GM21367 (cell line): ENCODE measurements around the gene CLCN2.

Source experiments
- ATAC-seq: cut with Tn5 transposase; IDR thresholded peaks from one replicate; pipeline ENCODE4 v1.9.1; 2021; ENCODE audit not compliant: unreplicated experiment

The CLCN2 gene

DNA sequence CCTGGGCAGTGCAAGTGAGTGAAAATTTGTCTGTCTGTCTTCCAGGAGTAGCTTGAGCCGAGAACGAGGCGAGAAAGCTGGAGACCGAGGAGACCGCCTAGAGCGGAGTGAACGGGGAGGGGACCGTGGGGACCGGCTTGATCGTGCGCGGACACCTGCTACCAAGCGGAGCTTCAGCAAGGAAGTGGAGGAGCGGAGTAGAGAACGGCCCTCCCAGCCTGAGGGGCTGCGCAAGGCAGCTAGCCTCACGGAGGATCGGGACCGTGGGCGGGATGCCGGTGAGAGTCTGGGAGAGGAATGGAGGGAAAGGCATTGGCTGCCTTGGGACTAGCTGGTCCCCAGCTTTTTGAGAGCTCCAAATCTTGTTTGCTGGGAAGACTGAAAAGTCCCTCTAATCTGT lies 34.2 kb downstream of the CLCN2 start:
- no peak for ATAC-seq

DNA sequence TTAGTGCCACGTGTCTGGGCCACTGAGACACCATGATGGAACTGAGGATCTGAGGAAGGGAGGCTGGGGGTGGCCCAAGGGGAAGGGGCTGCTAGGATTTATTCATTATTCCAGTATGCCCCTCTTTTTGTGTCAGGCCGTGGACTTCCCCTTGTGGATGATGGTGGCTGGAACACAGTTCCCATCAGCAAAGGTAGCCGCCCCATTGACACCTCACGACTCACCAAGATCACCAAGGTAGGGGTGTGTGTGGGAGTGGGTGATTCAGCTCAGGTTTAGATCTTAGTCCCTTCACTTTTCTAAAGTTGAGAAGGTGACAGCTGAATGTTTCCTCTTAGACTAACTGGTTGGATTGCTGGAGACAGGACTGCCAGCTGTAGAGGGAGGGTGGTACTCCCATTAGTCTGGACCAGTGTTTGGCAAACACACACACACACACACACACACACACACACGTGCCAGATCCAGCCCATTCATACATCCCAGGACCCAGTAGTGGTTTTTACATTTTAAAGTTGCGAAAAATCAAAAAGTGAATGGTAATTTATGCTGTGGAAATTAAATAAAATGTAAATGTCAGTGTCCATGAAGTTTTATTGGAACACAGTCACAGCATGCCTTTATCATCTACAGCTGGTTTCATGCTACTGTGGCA lies 35.6 kb downstream of the CLCN2 start:
- no peak for ATAC-seq

DNA sequence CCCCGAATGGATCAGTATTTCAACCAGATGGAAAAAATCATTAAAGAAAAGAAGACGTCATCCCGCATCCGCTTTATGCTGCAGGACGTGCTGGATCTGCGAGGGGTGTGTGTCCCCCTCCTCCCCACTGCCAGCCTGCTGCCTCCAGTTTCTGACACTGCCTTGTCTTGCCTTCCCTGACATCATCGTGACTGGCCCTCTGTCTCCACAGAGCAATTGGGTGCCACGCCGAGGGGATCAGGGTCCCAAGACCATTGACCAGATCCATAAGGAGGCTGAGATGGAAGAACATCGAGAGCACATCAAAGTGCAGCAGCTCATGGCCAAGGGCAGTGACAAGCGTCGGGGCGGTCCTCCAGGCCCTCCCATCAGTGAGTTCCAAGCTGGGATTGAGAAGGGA lies 36.1 kb downstream of the CLCN2 start:
- no peak for ATAC-seq

DNA sequence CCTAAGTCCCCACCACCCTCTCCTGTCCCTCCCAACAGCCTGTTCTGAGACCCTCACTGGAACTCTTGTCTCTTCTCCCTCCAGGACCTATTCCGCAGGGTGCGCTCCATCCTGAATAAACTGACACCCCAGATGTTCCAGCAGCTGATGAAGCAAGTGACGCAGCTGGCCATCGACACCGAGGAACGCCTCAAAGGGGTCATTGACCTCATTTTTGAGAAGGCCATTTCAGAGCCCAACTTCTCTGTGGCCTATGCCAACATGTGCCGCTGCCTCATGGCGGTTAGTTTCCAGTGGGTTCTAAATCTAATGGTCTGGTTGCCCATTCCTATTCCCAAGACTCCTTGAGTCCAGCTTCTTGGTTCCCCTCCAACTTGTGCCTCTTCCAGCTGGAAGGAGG lies 37.7 kb downstream of the CLCN2 start:
- no peak for ATAC-seq

DNA sequence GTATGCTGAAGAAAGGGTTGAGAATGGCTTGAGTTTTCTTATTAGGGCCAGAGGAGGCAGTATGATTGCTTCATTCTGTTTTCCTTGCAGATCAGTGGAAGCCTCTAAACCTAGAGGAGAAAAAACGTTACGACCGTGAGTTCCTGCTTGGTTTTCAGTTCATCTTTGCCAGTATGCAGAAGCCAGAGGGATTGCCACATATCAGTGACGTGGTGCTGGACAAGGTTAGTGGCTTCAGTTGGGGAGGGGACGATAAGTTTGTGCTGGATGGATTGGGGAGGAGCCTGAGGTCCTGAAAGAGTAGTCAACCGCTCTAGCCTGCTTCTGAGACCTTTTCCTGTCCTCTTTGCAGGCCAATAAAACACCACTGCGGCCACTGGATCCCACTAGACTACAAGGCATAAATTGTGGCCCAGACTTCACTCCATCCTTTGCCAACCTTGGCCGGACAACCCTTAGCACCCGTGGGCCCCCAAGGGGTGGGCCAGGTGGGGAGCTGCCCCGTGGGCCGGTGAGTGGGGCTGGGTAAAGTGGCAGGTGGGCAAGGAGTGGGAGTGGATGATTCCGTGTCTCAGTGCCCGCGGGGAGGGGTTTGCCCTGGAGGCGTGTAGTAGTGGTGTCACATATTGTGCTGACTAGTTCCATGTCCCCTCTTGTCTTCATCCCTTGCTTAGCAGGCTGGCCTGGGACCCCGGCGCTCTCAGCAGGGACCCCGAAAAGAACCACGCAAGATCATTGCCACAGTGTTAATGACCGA lies 38.5 kb downstream of the CLCN2 start:
- no peak for ATAC-seq

DNA sequence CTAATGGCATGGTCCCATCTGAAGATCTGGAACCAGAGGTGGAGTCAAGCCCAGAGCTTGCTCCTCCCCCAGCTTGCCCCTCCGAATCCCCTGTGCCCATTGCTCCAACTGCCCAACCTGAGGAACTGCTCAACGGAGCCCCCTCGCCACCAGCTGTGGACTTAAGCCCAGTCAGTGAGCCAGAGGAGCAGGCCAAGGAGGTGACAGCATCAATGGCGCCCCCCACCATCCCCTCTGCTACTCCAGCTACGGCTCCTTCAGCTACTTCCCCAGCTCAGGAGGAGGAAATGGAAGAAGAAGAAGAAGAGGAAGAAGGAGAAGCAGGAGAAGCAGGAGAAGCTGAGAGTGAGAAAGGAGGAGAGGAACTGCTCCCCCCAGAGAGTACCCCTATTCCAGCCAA lies 39.7 kb downstream of the CLCN2 start:
- ATAC-seq: no peak

DNA sequence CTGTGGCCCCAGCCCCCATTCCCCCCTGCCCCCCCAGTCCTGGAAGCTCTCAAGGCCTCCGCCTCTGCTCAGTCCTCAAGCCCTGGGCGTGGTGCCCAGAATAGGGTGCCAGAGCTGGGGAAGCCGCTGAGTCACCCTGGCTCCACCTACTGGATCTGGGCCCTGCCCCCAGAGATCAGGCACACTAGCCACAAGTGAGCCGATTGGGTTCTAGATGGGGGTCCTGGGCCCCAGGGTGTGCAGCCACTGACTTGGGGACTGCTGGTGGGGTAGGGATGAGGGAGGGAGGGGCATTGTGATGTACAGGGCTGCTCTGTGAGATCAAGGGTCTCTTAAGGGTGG lies 41.3 kb downstream of the CLCN2 start:
- ATAC-seq: no peak

DNA sequence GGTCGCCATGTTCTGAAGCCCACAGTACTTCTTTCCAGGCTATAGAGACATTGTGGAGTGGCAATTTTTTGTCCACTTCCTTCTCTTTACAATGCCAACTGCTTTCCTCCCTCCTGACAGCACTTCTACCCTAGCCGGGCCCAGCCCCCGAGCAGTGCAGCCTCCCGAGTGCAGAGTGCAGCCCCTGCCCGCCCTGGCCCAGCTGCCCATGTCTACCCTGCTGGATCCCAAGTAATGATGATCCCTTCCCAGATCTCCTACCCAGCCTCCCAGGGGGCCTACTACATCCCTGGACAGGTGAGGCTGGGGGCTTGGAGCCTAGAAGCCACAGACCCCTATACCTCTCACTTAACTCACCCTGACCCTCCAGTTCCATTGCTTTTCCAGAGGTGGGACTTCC lies 44.2 kb downstream of the CLCN2 start:
- ATAC-seq: no peak

DNA sequence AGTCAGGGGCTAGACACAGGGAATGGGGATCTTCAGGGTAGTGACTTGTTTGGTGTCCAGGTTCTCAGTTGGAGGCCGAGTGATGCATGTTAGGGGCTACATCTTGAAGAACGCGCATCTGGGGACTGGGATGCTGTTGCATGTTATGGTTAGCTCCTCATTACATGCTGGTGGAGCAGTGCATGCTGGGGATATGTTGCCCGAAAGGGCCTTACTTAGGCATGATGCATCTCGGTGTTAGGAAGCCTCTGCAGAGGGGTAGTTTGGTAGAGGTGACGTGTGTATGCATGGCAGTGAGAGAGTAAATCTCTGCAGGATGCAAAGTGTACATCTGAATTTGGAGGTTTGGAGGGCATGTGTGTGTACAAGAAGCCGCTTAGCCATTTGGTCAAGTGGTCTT lies 44.6 kb downstream of the CLCN2 start:
- ATAC-seq: no peak

DNA sequence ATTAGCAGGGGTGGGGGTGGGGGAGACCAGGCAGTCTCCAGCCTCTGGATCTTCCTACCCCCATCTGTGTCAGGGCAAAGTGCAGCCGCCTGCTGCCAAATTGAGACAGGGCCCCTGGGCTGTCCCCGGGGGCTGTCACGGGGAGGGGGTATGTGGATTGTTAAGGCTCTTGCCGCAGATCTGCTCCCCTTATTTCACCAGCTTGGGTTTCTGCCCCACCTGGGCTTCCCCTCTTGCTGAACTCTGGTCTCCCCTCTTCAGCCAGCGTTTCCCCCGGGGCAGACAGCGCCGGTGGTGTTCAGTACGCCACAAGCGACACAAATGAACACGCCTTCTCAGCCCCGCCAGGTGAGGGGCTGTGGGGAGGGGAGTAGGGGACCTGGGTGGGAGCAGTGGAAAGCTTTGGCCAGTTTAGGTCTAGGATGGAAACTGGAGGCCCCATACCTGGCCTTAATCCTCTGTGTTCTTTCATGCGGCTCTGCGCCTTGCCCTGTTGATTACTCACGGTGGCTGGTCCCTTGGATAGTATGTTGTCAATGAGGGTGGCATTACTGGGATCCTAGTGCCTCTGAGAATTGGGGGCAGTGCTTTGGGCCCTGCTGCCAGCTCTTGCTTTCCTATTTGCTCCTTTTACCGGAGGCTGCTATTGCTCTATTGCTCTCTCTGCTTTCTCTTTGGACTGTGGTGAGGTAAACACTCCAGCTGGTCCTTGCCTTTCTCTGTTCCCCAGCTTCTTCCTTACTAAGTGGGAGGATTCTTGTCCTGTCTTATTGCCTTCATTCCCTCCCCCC lies 45.3 kb downstream of the CLCN2 start:
- ATAC-seq: no peak

DNA sequence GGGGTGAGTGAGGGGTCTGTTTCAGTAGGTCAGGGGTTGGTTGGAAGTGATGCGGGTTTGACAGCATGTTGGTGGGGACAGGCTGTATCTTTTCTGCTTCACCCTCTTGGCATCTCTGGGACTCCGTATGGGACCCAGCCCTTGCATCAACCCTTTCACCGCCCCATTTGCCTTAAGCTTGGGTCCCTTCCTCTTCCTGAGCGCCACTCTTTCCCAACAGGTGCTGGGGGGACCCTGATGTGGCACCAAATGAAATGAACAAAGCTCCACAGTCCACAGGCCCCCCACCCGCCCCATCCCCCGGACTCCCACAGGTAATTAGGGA lies 45.9 kb downstream of the CLCN2 start:
- no peak for ATAC-seq

DNA sequence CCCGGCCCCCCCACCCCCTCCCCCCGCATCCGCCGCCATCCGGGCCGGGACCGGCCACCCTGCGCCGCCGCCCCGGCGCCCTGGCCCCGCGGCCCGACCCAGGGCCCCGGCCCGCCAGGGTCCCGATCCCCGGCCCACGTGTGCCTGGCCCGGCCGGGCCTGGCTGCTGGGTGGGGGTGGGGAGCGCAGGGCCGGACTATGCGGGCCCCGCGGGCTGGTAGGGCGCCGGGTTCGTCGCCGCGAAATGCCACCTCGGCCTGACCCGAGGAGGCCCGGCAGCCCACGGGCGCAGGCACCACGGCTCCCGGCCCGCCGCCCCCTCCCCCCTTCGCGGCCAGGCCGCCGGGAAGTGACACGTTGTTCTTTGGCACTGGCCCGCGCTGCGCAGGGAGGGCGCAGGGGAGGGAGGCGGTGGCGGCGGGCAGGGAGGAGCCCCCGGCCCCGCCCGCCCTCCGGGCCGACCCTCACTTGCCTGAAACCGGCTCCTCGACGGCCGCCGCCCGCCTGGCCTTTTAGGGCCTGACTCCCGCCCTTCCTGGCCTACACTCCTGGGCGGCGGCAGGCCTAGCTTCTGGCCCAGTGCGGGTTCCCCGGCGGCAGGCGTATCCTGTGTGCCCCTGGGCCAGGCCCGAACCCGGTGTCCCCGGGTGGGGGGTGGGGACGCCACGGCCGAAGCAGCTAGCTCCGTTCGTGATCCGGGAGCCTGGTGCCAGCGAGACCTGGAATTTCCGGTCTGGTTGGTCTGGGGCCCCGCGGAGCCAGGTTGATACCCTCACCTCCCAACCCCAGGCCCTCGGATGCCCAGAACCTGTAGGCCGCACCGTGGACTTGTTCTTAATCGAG lies 46.5 kb downstream of the CLCN2 start:
- ATAC-seq: peak; percentile 27

DNA sequence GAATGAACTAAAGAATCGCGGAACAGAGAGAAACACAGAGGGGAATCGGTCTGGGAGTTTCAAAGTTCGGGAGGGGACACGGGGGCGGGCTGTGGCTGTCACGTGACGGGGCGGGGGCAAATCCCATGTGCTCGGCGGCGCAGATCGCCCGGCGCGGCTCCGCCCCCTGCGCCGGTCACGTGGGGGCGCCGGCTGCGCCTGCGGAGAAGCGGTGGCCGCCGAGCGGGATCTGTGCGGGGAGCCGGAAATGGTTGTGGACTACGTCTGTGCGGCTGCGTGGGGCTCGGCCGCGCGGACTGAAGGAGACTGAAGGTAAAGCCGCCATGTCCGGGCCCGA lies 47.1 kb downstream of the CLCN2 start, which contains the start of gene EIF4G1:
EIF4G1 (plus strand) TSS at position 244 of the 337 bp plus-strand sequence. CDS start 1,191 bp downstream, outside the sequence.
- peak; percentile 80 for ATAC-seq

DNA sequence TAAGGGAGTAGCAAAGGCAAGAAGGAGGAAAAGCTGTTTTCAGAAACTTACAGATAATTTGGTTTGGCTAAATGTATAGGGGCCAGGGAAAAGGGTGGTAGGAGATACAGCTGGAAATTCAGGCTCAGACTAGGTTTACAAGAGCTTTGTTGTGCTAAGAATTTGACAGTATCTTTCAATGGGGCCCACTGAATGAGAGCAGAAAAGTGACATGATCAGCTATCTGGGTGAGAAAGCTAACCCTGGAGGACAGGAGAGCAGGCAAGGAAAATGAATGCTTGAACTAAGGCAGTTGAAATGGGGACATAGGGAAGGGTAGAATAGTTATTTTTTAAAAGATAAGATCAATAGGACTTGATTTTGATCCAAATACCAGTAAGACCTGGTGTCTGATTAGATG lies 49.8 kb downstream of the CLCN2 start:
- ATAC-seq: no peak

DNA sequence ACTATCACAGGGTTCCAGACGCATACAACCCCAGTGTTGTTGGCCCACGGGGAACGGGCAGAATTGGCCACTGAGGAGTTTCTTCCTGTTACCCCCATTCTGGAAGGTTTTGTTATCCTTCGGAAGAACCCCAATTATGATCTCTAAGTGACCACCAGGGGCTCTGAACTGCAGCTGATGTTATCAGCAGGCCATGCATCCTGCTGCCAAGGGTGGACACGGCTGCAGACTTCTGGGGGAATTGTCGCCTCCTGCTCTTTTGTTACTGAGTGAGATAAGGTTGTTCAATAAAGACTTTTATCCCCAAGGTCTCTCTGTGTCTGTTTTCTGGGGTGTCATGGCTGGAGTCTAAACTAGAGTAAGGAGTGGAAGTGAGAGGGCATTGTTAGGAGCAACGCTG lies 52.7 kb downstream of the CLCN2 start:
- ATAC-seq: no peak

DNA sequence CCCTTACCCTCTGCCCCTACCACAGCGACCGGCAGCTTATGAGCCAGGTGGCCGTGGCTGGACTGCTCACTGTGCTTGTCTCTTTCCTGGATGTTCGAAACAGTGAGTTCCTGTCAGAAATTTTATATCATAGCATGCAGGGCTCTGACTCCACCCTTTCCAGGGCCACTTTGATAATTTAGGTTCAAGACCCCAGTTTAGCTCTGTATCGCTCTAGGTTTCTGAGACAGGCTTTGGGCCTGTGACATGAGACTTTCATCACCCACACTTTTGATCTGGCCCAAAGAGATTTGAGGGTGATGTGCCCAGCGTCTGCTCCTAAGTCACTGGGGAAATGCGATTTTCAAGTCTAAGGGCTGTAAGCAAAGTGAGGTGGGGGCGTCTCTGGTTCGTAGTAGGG lies 53.5 kb downstream of the CLCN2 start:
- ATAC-seq: no peak

DNA sequence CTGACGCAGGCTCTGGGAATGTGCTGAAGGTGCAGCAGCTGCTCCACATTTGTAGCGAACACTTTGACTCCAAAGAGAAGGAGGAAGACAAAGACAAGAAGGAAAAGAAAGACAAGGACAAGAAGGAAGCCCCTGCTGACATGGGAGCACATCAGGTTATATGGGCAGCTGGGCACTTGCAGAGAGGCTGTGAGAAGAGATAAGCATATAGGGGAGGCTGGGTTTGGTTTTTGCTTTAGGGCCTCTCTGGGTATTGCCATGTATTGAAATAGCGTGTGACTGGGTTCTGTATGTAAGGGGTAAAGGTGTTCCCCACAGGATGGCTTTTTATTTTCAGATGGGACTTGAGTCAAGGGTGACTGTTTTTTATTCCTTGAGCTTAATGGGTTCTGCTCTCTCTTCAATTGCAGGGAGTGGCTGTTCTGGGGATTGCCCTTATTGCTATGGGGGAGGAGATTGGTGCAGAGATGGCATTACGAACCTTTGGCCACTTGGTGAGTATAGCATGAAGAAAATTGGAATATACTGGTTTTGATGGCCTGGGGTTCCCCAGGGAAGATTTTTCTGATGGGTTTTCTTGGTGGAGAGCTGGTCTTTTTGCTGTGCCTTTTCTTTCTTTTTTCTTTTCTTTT lies 54.9 kb downstream of the CLCN2 start:
- no peak for ATAC-seq

DNA sequence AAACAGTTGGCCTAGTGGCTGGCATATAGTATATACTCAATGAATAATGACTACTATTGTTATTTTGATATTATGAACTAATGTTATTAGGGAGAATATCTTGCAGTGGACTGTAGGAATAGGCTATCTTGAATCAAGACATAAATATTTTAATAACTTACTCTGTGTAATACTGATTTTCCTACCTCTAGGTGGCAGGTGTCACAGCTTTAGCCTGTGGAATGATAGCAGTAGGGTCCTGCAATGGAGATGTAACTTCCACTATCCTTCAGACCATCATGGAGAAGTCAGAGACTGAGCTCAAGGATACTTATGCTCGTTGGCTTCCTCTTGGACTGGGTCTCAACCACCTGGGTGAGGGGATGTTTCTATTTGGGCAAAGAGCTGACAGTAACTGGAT lies 55.8 kb downstream of the CLCN2 start:
- no peak for ATAC-seq

DNA sequence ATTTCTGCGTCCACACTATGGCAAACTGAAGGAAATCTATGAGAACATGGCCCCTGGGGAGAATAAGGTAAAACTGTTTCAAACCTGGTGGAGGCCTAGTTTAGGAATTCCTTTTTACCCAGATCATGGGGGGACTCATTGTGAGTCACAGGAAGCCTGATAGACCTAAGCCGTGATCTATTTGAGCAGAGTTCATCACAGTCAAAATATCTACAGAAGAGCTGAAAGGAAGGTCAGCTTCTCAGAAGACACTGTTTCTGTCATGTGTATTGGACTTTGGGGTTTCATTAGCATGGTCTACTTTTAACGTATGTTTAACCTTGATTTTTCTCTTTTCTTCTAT lies 61.1 kb downstream of the CLCN2 start:
- no peak for ATAC-seq

DNA sequence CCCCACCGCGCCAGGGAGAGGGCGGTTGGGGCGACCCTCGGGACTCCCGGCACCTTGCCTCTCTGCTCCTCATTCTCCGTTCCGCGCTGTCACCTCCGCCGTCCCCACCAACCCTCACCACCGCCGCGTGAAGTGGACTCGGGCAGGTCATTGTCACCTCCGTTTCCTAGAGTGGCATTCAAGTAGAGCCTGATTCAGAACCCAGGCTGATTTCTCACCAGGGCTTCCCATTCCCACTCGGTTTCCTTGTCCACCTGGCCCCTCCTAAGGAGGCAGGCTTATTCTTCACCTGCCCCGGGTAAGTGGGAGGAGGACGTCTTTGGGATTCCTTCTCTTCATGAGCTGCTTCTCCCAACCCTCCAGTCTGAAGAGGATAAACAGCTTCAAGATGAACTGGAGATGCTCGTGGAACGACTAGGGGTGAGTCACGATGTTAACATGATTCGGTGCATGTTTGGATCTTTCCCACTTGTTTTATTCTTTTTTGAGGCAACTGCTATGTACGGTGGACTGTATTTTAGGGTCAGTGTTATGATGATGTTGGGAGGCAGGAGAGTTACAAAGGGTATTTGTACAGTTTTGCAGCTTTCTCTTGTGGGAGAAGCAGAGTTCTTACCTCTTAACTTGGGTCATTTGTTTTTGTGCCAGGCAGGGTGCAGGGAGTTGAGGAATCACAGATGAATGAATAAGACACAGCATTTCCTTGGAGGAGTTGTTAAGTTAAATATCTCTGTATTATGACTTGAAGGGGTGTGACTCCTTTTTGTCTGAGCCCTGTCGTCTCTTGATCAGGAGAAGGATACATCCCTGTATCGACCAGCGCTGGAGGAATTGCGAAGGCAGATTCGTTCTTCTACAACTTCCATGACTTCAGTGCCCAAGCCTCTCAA lies 61.7 kb downstream of the CLCN2 start:
- ATAC-seq: no peak
